K562 (cell line): ENCODE data around the gene CCDC78. TPM values are rescaled to one million over a fixed set of nuclear protein-coding genes. Genes with fewer than 3 reads are reported as not detected.

ENCODE experiments used
- ARHGAP35 ChIP-seq: fragments of 450-650 bp; IDR thresholded peaks from 2 replicates; pipeline ENCODE4 v1.6.1; 2018; ENCODE audit not compliant: partially characterized antibody
- BMI1 ChIP-seq: fragments of 150-350 bp; IDR thresholded peaks from 2 replicates; pipeline ENCODE4 v1.6.1; 2014; ENCODE audit warnings: low read length
- BRD9 ChIP-seq: fragments of 450-650 bp; IDR thresholded peaks from 2 replicates; pipeline ENCODE4 v1.6.1; 2018; ENCODE audit warnings: low read depth; ENCODE audit not compliant: partially characterized antibody
- ESRRA ChIP-seq: fragments of 450-650 bp; IDR thresholded peaks from 2 replicates; pipeline ENCODE4 v1.6.1; 2014; ENCODE audit warnings: low read depth, mild to moderate bottlenecking, moderate library complexity, borderline replicate concordance
- ESRRB ChIP-seq: fragments of 250-450 bp; sonication (Bioruptor Pico); IDR thresholded peaks from 2 replicates; pipeline ENCODE4 v1.5.0; 2020; ENCODE audit warnings: mild to moderate bottlenecking, moderate library complexity, borderline replicate concordance
- FUS ChIP-seq: fragments of 200-400 bp; formaldehyde crosslinking; optimal IDR thresholded peaks from 2 replicates; pipeline ENCODE3; 2017; ENCODE audit warnings: low read depth, low read length
- HDAC3 ChIP-seq: fragments of 450-650 bp; IDR thresholded peaks from 2 replicates; pipeline ENCODE4 v1.6.1; 2018; ENCODE audit warnings: borderline replicate concordance, mild to moderate bottlenecking, moderate library complexity; ENCODE audit not compliant: partially characterized antibody
- IRF2 ChIP-seq: sonication (generic); formaldehyde crosslinking; IDR thresholded peaks from 2 replicates; pipeline ENCODE4 v1.8.1; 2022; ENCODE audit warnings: mild to moderate bottlenecking, missing genetic modification reagents
- NRF1 ChIP-seq, 2 experiments: fragments of 450-650 bp; IDR thresholded peaks in 1 of 2; conservative IDR thresholded peaks in 1 of 2; 2 replicates each; pipeline ENCODE4 v1.6.1; 2014; ENCODE audit warnings: mild to moderate bottlenecking in 2 of 2
- RBFOX2 ChIP-seq: fragments of 200-400 bp; formaldehyde crosslinking; IDR thresholded peaks from 2 replicates; pipeline ENCODE4 v1.6.1; 2017; ENCODE audit warnings: low read depth, mild to moderate bottlenecking, low read length, moderate library complexity
- RUNX1 ChIP-seq: sonication (generic); IDR thresholded peaks from 2 replicates; pipeline ENCODE4 v1.6.1; 2016; ENCODE audit warnings: antibody characterized with exemption, low read depth
- STAG1 ChIP-seq: sonication (generic); formaldehyde crosslinking; IDR thresholded peaks from 2 replicates; pipeline ENCODE4 v1.5.0; 2020; ENCODE audit warnings: missing genetic modification reagents, borderline replicate concordance
- YY1 ChIP-seq, 3 experiments: IDR thresholded peaks; 2 replicates each; pipeline ENCODE4 v1.6.1; 2011; ENCODE audit warnings: low read length in 2 of 3, mild to moderate bottlenecking in 2 of 3, moderate library complexity in 2 of 3, borderline replicate concordance in 1 of 3, control low read depth in 1 of 3, low read depth in 1 of 3; ENCODE audit not compliant: insufficient read depth in 3 of 3, insufficient replicate concordance in 2 of 3, control insufficient read depth in 1 of 3, insufficient read length in 1 of 3; ENCODE audit errors: extremely low read depth in 1 of 3
- ZNF175 ChIP-seq: fragments of 200-800 bp; sonication (Bioruptor generic); IDR thresholded peaks from 2 replicates; pipeline ENCODE4 v1.6.1; 2016; ENCODE audit warnings: low read depth, mild to moderate bottlenecking, missing genetic modification characterization, missing compliant biosample characterization
- ZNF324 ChIP-seq: fragments of 250-450 bp; sonication (Bioruptor Pico); IDR thresholded peaks from 2 replicates; pipeline ENCODE4 v1.4.0; 2020; ENCODE audit warnings: mild to moderate bottlenecking
- polyA plus RNA-seq, 8 experiments: library from polyadenylated mRNA; depleted of rRNA in 4 of 8; stranded (reverse) in 5 of 8; unstranded in 3 of 8; fragments of >200 nt; fragmentation: Nextera tagmentation in 2 of 8; fragmentation: Illumina TruSeq in 1 of 8; extraction: Ambion mirVana in 2 of 8; extraction: Trizol in 1 of 8; gene quantifications; 2 replicates each; pipeline versions ENCODE4 v1.2.1 to v1.2.3, GENCODE V29; 2011 to 2014; ENCODE audit warnings: inconsistent platforms in 1 of 8, missing spikeins in 1 of 8
- total RNA-seq, 7 experiments: library from RNA; depleted of rRNA in 6 of 7; stranded (reverse); fragments of >200 nt in 6 of 7; fragmentation: Illumina TruSeq in 2 of 7; extraction: Trizol in 2 of 7; gene quantifications; 2 replicates each; pipeline versions ENCODE4 v1.2.1 to v1.2.3, GENCODE V29; 2011 to 2021; ENCODE audit warnings: low replicate concordance in 1 of 7
- TF ChIP-seq, protein P1 (sequence below): fragments of 150-350 bp; conservative IDR thresholded peaks from 2 replicates; pipeline ENCODE4 v1.6.1; 2014; ENCODE audit warnings: low read length
- TF ChIP-seq, protein P2 (sequence below): fragments of 250-450 bp; sonication (Bioruptor Pico); IDR thresholded peaks from 2 replicates; pipeline ENCODE4 v1.8.0; 2022; ENCODE audit warnings: moderate library complexity, mild to moderate bottlenecking, inconsistent platforms
- TF ChIP-seq, protein P3 (sequence below): fragments of 250-450 bp; sonication (Bioruptor Pico); IDR thresholded peaks from 2 replicates; pipeline ENCODE4 v1.6.1; 2021; ENCODE audit warnings: mild to moderate bottlenecking
- TF ChIP-seq, protein P4 (sequence below): sonication (generic); formaldehyde crosslinking; IDR thresholded peaks from 2 replicates; pipeline ENCODE4 v1.8.1; 2023; ENCODE audit warnings: mild to moderate bottlenecking, missing genetic modification reagents, moderate library complexity

Gene CCDC78
- total and polyA plus RNA-seq, 9 of the 15 experiments (the other 6 are each of a cell fraction or from before 2014, with no cell fraction given): 0.24 to 17.7 (median 2.9) TPM

DNA sequence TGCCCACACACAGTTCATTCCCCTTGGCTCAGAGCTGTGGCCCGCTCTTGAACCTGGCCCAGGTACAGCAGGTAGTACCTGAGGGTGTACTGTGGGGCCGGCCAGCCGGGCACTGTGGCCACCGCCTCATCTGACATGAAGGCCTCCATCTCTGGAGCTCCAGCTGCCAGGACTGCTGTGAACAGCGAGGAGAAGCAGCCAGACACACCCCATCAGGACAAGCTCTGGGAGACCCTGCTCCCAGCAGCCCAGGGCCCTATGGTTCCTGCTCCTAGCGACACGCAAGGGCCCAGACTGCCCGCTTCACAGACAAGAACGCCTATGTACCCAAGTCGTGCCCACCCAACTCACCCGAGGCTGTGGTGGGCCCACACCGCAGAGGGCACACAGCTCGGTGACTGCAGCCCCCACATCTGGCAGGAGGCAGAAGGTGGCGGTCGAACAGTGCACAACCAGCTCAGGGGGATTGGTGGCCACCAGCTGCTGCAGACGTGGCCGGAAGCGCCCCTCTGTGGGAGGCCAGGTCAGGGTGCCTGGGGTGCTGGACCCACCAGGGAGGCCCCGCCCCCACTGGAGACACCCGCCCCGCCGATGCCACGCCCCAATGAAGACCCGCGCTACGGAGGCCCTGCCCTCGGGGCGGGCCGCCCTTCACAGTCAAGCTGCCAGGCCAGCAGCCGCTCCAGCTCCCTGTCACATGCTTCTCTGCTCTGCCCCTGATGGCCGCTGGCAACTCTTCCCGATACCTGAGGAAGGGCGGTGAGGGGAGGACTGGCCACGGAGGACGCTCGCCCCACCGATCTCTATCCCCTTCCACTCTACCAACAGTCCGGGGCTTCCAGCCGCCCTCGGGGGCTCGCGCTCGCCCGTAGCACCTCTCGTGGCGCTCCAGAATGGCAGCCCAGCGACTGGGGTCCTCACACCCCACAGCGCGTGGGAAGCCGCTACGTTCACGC, 47.1 kb downstream of the CCDC78 start (continued):
- TF ChIP-seq, protein P1, sequence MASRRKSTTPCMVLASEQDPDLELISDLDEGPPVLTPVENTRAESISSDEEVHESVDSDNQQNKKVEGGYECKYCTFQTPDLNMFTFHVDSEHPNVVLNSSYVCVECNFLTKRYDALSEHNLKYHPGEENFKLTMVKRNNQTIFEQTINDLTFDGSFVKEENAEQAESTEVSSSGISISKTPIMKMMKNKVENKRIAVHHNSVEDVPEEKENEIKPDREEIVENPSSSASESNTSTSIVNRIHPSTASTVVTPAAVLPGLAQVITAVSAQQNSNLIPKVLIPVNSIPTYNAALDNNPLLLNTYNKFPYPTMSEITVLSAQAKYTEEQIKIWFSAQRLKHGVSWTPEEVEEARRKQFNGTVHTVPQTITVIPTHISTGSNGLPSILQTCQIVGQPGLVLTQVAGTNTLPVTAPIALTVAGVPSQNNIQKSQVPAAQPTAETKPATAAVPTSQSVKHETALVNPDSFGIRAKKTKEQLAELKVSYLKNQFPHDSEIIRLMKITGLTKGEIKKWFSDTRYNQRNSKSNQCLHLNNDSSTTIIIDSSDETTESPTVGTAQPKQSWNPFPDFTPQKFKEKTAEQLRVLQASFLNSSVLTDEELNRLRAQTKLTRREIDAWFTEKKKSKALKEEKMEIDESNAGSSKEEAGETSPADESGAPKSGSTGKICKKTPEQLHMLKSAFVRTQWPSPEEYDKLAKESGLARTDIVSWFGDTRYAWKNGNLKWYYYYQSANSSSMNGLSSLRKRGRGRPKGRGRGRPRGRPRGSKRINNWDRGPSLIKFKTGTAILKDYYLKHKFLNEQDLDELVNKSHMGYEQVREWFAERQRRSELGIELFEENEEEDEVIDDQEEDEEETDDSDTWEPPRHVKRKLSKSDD: no peak
- TF ChIP-seq FUS (no peak), NRF1 (conservative IDR thresholded peaks at IDR 0.05 in 1 of 2, IDR thresholded peaks at IDR 0.05 in 1 of 2) (no peak), BMI1 (no peak), HDAC3 (no peak), YY1 (IDR thresholded peaks at IDR 0.05; ENCODE audit: borderline replicate concordance in 1 of 3, control insufficient read depth in 1 of 3, extremely low read depth in 1 of 3, insufficient read depth in 3 of 3, insufficient read length in 1 of 3, insufficient replicate concordance in 2 of 3, low read depth in 1 of 3, low read length in 2 of 3) (peak in 2 of 3 experiments; percentile 8 to 17), ZNF324 (CRISPR knock-in tag) (no peak), BRD9 (no peak), STAG1 (no peak), ESRRB (no peak), ZNF175 (CRISPR knock-in tag) (no peak), RUNX1 (no peak), IRF2 (no peak), ESRRA (no peak), RBFOX2 (peak; percentile 65), ARHGAP35 (no peak)
- TF ChIP-seq, protein P2, sequence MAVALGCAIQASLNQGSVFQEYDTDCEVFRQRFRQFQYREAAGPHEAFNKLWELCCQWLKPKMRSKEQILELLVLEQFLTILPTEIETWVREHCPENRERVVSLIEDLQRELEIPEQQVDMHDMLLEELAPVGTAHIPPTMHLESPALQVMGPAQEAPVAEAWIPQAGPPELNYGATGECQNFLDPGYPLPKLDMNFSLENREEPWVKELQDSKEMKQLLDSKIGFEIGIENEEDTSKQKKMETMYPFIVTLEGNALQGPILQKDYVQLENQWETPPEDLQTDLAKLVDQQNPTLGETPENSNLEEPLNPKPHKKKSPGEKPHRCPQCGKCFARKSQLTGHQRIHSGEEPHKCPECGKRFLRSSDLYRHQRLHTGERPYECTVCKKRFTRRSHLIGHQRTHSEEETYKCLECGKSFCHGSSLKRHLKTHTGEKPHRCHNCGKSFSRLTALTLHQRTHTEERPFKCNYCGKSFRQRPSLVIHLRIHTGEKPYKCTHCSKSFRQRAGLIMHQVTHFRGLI (CRISPR knock-in tag): no peak
- TF ChIP-seq, protein P3, sequence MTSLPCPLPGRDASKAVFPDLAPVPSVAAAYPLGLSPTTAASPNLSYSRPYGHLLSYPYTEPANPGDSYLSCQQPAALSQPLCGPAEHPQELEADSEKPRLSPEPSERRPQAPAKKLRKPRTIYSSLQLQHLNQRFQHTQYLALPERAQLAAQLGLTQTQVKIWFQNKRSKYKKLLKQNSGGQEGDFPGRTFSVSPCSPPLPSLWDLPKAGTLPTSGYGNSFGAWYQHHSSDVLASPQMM (CRISPR knock-in tag): no peak
- TF ChIP-seq, protein P4, sequence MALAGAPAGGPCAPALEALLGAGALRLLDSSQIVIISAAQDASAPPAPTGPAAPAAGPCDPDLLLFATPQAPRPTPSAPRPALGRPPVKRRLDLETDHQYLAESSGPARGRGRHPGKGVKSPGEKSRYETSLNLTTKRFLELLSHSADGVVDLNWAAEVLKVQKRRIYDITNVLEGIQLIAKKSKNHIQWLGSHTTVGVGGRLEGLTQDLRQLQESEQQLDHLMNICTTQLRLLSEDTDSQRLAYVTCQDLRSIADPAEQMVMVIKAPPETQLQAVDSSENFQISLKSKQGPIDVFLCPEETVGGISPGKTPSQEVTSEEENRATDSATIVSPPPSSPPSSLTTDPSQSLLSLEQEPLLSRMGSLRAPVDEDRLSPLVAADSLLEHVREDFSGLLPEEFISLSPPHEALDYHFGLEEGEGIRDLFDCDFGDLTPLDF (CRISPR knock-in tag): no peak
